GM12865 (cell line): ENCODE results near the gene MAPK9.

Experiments
- DNase-seq: peaks from one replicate; pipeline ENCODE4 v3.0.0; 2010; ENCODE audit warnings: low read depth
- H3K4me3 ChIP-seq: 2 replicates; pipeline ENCODE4 v1.5.1; 2011; ENCODE audit warnings: mild to moderate bottlenecking, low read depth, low read length, control low read depth
- TF ChIP-seq, protein P1 (sequence below): IDR thresholded peaks from 2 replicates; pipeline ENCODE4 v1.5.1; 2011; ENCODE audit warnings: low read length, control low read depth, low read depth, inconsistent platforms; ENCODE audit not compliant: insufficient read depth; ENCODE audit errors: missing control alignments

The MAPK9 gene

DNA sequence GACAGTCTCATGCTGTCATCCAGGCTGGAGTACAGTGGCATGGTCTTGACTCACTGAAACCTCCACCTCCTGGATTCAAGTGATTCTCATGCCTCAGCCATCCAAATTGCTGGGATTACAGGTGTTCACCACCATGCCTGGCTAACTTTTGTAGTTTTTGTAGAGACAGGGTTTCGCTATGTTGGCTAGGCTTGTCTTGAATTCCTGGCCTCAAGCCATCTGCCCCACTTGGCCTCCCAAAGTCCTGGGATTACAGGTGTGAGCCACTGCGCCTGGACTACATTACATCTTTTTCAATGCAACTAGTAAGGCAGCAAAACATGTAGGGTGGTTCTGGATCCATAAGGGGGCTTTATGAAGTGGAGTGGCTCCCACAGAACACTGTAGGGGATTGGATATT lies 53.3 kb downstream of the MAPK9 start:
- TF ChIP-seq, protein P1, sequence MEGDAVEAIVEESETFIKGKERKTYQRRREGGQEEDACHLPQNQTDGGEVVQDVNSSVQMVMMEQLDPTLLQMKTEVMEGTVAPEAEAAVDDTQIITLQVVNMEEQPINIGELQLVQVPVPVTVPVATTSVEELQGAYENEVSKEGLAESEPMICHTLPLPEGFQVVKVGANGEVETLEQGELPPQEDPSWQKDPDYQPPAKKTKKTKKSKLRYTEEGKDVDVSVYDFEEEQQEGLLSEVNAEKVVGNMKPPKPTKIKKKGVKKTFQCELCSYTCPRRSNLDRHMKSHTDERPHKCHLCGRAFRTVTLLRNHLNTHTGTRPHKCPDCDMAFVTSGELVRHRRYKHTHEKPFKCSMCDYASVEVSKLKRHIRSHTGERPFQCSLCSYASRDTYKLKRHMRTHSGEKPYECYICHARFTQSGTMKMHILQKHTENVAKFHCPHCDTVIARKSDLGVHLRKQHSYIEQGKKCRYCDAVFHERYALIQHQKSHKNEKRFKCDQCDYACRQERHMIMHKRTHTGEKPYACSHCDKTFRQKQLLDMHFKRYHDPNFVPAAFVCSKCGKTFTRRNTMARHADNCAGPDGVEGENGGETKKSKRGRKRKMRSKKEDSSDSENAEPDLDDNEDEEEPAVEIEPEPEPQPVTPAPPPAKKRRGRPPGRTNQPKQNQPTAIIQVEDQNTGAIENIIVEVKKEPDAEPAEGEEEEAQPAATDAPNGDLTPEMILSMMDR = no peak
- H3K4me3 ChIP-seq = no peak overlapping the region
- DNase-seq = no peak

DNA sequence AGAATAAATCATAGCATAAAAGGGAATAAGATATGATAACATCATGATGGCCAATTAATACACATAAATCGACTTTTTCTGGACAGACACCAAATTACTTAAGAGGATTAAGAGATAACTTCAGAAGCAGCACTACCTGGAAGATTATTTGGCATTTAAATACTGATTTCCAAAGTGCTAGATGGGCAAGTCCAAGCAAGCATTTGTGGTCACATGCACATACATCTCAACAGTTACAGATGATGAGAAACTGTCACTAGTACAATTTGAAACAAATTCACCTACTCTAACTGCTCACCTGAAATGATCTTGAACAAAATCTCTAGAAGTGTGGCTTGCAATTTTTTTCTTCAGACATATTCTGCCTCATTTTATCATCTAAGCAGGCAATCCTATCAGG lies 56.0 kb downstream of the MAPK9 start:
- no peak for DNase-seq
- H3K4me3 ChIP-seq = no peak overlapping the region
- TF ChIP-seq, protein P1 = no peak

DNA sequence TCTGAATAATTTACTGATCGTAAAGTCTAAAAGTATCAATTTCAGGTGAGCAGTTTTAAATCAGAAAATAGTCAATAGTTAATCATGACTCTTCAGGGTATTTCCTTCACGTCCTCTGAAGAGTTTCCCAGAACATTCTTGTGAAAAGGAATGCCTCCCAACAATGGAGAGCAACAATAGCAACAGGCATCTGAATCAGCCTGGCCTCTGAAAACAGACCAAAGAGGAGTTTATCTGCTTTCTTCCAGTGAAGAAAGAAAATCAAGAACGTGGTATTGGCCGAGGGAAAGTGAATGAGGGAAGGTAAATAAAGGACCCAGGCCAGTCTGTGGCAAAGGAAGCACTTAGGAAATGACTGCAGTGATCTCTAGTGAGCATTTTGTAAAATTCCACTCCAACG lies 56.8 kb downstream of the MAPK9 start:
- DNase-seq = no peak

DNA sequence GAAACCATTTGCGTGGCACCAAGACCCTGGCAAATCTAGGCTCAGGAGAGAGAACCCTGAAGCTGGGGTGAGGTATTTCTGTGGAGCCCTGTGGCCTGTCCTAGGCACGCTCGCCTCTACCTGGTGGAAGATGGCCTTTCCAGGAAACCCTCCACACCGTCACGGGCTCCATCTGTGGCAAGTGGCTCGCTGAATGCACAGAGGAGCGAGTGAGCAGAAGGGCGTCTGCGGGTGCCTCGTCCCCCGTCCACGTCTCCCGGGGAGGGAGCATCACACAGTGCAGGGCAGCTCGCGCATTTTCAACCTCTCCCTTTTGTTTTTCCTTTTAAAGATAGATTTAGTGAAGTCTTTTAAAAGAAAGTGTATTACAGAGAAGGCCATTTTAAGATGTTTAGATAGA lies 57.6 kb downstream of the MAPK9 start:
- TF ChIP-seq, protein P1 = no peak
- DNase-seq = no peak
- no peak overlapping the region for H3K4me3 ChIP-seq

More for the DNA sequence above, 56.8 kb downstream of the MAPK9 start:
- TF ChIP-seq, protein P1 = no peak
- no peak overlapping the region for H3K4me3 ChIP-seq

DNA sequence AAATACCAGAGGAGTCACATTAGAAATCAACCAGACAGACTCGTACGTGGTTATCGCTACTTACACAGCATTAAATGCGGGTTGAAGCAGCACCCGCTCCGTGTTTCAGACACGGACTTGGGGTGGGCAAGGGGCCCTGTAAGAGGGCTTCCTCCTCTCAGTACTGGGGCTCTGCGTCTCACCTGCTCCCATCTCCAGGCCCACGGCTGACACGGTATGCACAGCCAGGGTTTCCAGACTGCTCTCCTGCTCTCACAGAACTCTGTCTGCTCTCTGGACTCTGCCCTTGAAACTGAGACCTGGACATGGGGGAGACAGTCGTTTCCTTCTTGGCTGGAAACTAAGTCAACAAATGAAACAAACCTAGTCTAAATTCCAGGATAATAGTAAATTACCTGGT lies 58.2 kb downstream of the MAPK9 start:
- no peak for DNase-seq
- no peak overlapping the region for H3K4me3 ChIP-seq
- TF ChIP-seq, protein P1 = no peak

DNA sequence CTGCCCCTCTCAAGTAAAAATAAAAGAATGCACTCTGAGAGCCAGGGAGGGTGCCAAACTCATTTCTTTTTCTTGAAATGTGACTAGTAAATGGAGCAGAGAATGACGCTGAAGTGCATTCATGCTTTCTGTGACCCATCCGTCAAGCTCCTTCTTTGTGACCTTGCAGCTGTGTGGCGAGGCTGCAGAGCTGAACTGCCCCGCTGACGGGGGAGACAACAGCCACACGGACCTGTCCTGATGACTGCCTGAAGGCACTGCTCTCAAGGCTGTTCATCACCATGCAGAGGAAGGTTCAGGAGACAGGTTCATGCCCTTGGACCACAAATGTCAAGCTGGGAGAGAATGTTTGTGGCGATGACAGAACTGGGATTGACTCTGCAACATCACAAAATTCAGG lies 61.9 kb downstream of the MAPK9 start:
- TF ChIP-seq, protein P1 = no peak
- no peak overlapping the region for H3K4me3 ChIP-seq
- DNase-seq = no peak

DNA sequence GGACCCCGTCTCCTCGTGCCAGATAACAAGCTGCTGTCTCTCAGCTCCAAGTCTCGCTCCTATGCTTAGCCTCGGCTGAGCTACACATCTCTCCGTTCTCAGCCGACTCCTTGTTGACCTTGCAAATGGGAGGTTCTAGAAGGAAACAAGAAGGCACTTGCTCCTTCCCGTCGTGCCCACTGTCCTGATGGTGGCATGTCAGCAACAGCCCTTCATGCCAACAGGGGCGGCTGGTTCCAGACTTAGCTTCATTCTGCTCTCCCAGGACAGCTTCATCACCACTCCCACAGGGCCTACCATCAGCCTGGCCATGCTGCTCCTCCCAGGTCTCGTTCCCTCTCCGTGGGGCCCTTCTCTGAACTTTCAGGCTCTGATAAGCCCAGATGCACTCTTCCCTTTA lies 69.8 kb downstream of the MAPK9 start:
- DNase-seq = no peak
- no peak overlapping the region for H3K4me3 ChIP-seq
- TF ChIP-seq, protein P1 = no peak
